ENCODE measurements around the gene POU4F3.
A peak's percentile ranks its signal among the peaks of the same experiment; 100 is the strongest.

The POU4F3 gene

GRCh38 chr5:146340260-146341081 is 1.8 kb downstream of the POU4F3 start:
- DNase-seq (ENCODE audit: low spot score): peak; percentile 11

GRCh38 chr5:146341854-146342253 is 3.2 kb downstream of the POU4F3 start:
- no peak for DNase-seq (ENCODE audit: low spot score)

- DNase-seq (ENCODE audit: low spot score): no peak
These were observed 3.9 kb downstream of the POU4F3 start for GRCh38 chr5:146342519-146342881.

GRCh38 chr5:146342882-146343865 is 4.5 kb downstream of the POU4F3 start:
- no peak for DNase-seq (ENCODE audit: low spot score)

- no peak for DNase-seq (ENCODE audit: low spot score)
These were observed 5.8 kb downstream of the POU4F3 start for GRCh38 chr5:146344155-146345118.

- DNase-seq (ENCODE audit: low spot score): no peak
These were observed 6.6 kb downstream of the POU4F3 start for GRCh38 chr5:146345240-146345577.

GRCh38 chr5:146345578-146346366 is 7.1 kb downstream of the POU4F3 start:
- no peak for DNase-seq (ENCODE audit: low spot score)

GRCh38 chr5:146357126-146357525 is 18.5 kb downstream of the POU4F3 start:
- DNase-seq (ENCODE audit: low spot score): no peak

- no peak for DNase-seq (ENCODE audit: low spot score)
These were observed 21.2 kb downstream of the POU4F3 start for GRCh38 chr5:146359836-146360235.

GRCh38 chr5:146363161-146363874 is 24.7 kb downstream of the POU4F3 start:
- no peak for DNase-seq (ENCODE audit: low spot score)

- DNase-seq (ENCODE audit: low spot score): no peak
These were observed 27.0 kb downstream of the POU4F3 start for GRCh38 chr5:146365618-146366017.

- no peak for DNase-seq (ENCODE audit: low spot score)
These were observed 28.3 kb downstream of the POU4F3 start for GRCh38 chr5:146366904-146367303.

- DNase-seq (ENCODE audit: low spot score): no peak
These were observed 29.5 kb downstream of the POU4F3 start for GRCh38 chr5:146368137-146368536.

- DNase-seq (ENCODE audit: low spot score): no peak
These were observed 31.1 kb downstream of the POU4F3 start for GRCh38 chr5:146369691-146370090.

- DNase-seq (ENCODE audit: low spot score): no peak
These were observed 38.2 kb downstream of the POU4F3 start for GRCh38 chr5:146376821-146377220.

GRCh38 chr5:146378986-146379385 is 40.3 kb downstream of the POU4F3 start:
- no peak for DNase-seq (ENCODE audit: low spot score)

GRCh38 chr5:146380714-146381113 is 42.1 kb downstream of the POU4F3 start:
- DNase-seq (ENCODE audit: low spot score): no peak

- DNase-seq (ENCODE audit: low spot score): no peak
These were observed 49.7 kb downstream of the POU4F3 start for GRCh38 chr5:146388386-146388785.

- peak; percentile 29 for DNase-seq (ENCODE audit: low spot score)
These were observed 51.8 kb downstream of the POU4F3 start for GRCh38 chr5:146390469-146390868.

Data from NAMALWA (cell line).